DOHH2 (cell line): ENCODE measurements around the gene ACBD7.

Experiments used
- H3F3A ChIP-seq: fragments of 200-600 bp; sonication (generic), shearing (Covaris generic); 2 replicates; pipeline ENCODE4 v1.6.0; 2016; ENCODE audit warnings: antibody characterized with exemption, mild to moderate bottlenecking; ENCODE audit not compliant: control insufficient read depth, insufficient read depth
- H3K27ac ChIP-seq: fragments of 200-600 bp; sonication (generic); 2 replicates; pipeline ENCODE4 v1.5.1; 2014; ENCODE audit warnings: low read depth, mild to moderate bottlenecking, low read length, moderate library complexity
- H3K27me3 ChIP-seq: fragments of 200-600 bp; sonication (generic); 2 replicates; pipeline ENCODE4 v1.6.1; 2014; ENCODE audit warnings: mild to moderate bottlenecking, low read length, mixed read lengths; ENCODE audit not compliant: control insufficient read depth
- H3K36me3 ChIP-seq: fragments of 200-600 bp; sonication (generic); 2 replicates; pipeline ENCODE4 v1.6.1; 2014; ENCODE audit warnings: mild to moderate bottlenecking, low read length, moderate library complexity, mixed read lengths; ENCODE audit not compliant: control insufficient read depth
- H3K4me1 ChIP-seq: fragments of 200-600 bp; sonication (generic); 2 replicates; pipeline ENCODE4 v1.6.1; 2014; ENCODE audit warnings: mild to moderate bottlenecking, low read length, mixed read lengths; ENCODE audit not compliant: control insufficient read depth
- H3K4me2 ChIP-seq: fragments of 200-600 bp; sonication (generic); 2 replicates; pipeline ENCODE4 v1.6.0; 2014; ENCODE audit warnings: mild to moderate bottlenecking, low read length, moderate library complexity
- H3K4me3 ChIP-seq: fragments of 200-600 bp; sonication (generic); 2 replicates; pipeline ENCODE4 v1.5.1; 2014; ENCODE audit warnings: mild to moderate bottlenecking, low read length, mixed read lengths
- H3K79me2 ChIP-seq: fragments of 200-600 bp; sonication (generic); 2 replicates; pipeline ENCODE4 v1.6.1; 2014; ENCODE audit warnings: mild to moderate bottlenecking, low read length, mixed read lengths; ENCODE audit not compliant: control insufficient read depth
- H3K9me2 ChIP-seq: fragments of 200-600 bp; sonication (generic); replicated peaks from 2 replicates; pipeline ENCODE4 v1.6.1; 2014; ENCODE audit warnings: mild to moderate bottlenecking, low read length, mixed read lengths; ENCODE audit not compliant: control insufficient read depth
- H3K9me3 ChIP-seq: fragments of 200-600 bp; sonication (generic); 2 replicates; pipeline ENCODE4 v1.6.1; 2014; ENCODE audit warnings: antibody characterized with exemption, low read length, mixed read lengths; ENCODE audit not compliant: control insufficient read depth, insufficient read depth
- H4K20me1 ChIP-seq: fragments of 200-600 bp; sonication (generic); 2 replicates; pipeline ENCODE4 v1.6.0; 2014; ENCODE audit warnings: low read depth, mild to moderate bottlenecking, antibody characterized with exemption, low read length, moderate library complexity; ENCODE audit not compliant: control insufficient read depth, insufficient read depth
- CTCF ChIP-seq: fragments of 200-600 bp; sonication (generic); IDR thresholded peaks from one replicate; pipeline ENCODE4 v1.5.1; 2014; ENCODE audit warnings: antibody characterized with exemption, mild to moderate bottlenecking, low read depth, low read length; ENCODE audit not compliant: poor library complexity, severe bottlenecking
- EZH2phosphoT487 ChIP-seq: fragments of 200-600 bp; sonication (generic); IDR thresholded peaks from 2 replicates; pipeline ENCODE4 v1.6.1; 2017; ENCODE audit warnings: borderline replicate concordance, mild to moderate bottlenecking, antibody characterized with exemption, low read length, moderate library complexity, mixed read lengths

Gene ACBD7

GRCh38 chr10:15068802-15069201 is 19.8 kb downstream of the ACBD7 start:
- H3K27ac ChIP-seq, result no peak overlapping the region
- no peaks in the 10 kb centered on the region for H3F3A ChIP-seq
- no peak overlapping the region for H3K4me2 ChIP-seq
- H3K9me3 ChIP-seq, result no peaks in the 10 kb centered on the region
- TF ChIP-seq CTCF (no peak), EZH2phosphoT487 (no peak)
- H3K9me2 ChIP-seq, result no peaks in the 10 kb centered on the region
- no peaks in the 10 kb centered on the region for H3K79me2 ChIP-seq
- H3K4me3 ChIP-seq, result no peak overlapping the region
- peaks cover 10% of the 10 kb centered on the region; the same call in 1 of the 2 replicates for H3K27me3 ChIP-seq
- H3K36me3 ChIP-seq, result no peaks in the 10 kb centered on the region
- H4K20me1 ChIP-seq, result no peaks in the 10 kb centered on the region
- H3K4me1 ChIP-seq, result no peaks in the 10 kb centered on the region

GRCh38 chr10:15067154-15067553 is 21.4 kb downstream of the ACBD7 start:
- H3K27me3 ChIP-seq, result peaks cover 10% of the 10 kb centered on the region; the same call in 1 of the 2 replicates
- no peak overlapping the region for H3K4me3 ChIP-seq
- no peaks in the 10 kb centered on the region for H3K9me3 ChIP-seq
- no peaks in the 10 kb centered on the region for H3K79me2 ChIP-seq
- H3F3A ChIP-seq, result no peaks in the 10 kb centered on the region
- no peak overlapping the region for H3K4me2 ChIP-seq
- no peaks in the 10 kb centered on the region for H3K9me2 ChIP-seq
- H4K20me1 ChIP-seq, result no peaks in the 10 kb centered on the region
- H3K36me3 ChIP-seq, result no peaks in the 10 kb centered on the region
- no peak overlapping the region for H3K27ac ChIP-seq
- no peaks in the 10 kb centered on the region for H3K4me1 ChIP-seq
- TF ChIP-seq EZH2phosphoT487 (no peak), CTCF (no peak)

GRCh38 chr10:15060638-15061037 is 27.9 kb downstream of the ACBD7 start:
- no peaks in the 10 kb centered on the region for H3K4me1 ChIP-seq
- H3K9me3 ChIP-seq, result no peaks in the 10 kb centered on the region
- no peaks in the 10 kb centered on the region for H3K9me2 ChIP-seq
- no peak overlapping the region for H3K27ac ChIP-seq
- H3K36me3 ChIP-seq, result no peaks in the 10 kb centered on the region
- no peak overlapping the region for H3K4me3 ChIP-seq
- H3K4me2 ChIP-seq, result no peak overlapping the region
- H3K79me2 ChIP-seq, result no peaks in the 10 kb centered on the region
- H4K20me1 ChIP-seq, result no peaks in the 10 kb centered on the region
- TF ChIP-seq CTCF (no peak), EZH2phosphoT487 (no peak)
- peaks cover 10% of the 10 kb centered on the region; the same call in 1 of the 2 replicates for H3K27me3 ChIP-seq
- H3F3A ChIP-seq, result no peaks in the 10 kb centered on the region
